Activated naive CD8-positive, alpha-beta T cell (primary cell): Measurements from ENCODE around the gene PGM5.

ENCODE experiments used
- H3K27ac Mint-ChIP-seq: one replicate; pipeline ENCODE4 v1.8.0; 2021; ENCODE audit warnings: mixed read lengths
- H3K27me3 Mint-ChIP-seq: one replicate; pipeline ENCODE4 v1.8.0; 2021; ENCODE audit warnings: mixed read lengths
- H3K36me3 Mint-ChIP-seq: one replicate; pipeline ENCODE4 v1.8.0; 2021; ENCODE audit warnings: mixed read lengths
- H3K4me1 Mint-ChIP-seq: one replicate; pipeline ENCODE4 v1.8.0; 2021; ENCODE audit warnings: low read depth, mixed read lengths
- H3K4me3 Mint-ChIP-seq: one replicate; pipeline ENCODE4 v1.8.0; 2021; ENCODE audit warnings: mild to moderate bottlenecking, mixed read lengths
- H3K9me3 Mint-ChIP-seq: one replicate; pipeline ENCODE4 v1.8.0; 2021; ENCODE audit warnings: low read depth, mixed read lengths

PGM5 gene

GRCh38 chr9:68513385-68513784, 157.0 kb downstream of the PGM5 start:
- H3K9me3 Mint-ChIP-seq = peaks cover 3% of the 10 kb centered on the region
- no peak overlapping the region for H3K27ac Mint-ChIP-seq
- H3K27me3 Mint-ChIP-seq = peaks cover 5% of the 10 kb centered on the region
- H3K36me3 Mint-ChIP-seq = no peaks in the 10 kb centered on the region
- H3K4me1 Mint-ChIP-seq = no peaks in the 10 kb centered on the region
- H3K4me3 Mint-ChIP-seq = no peak overlapping the region

GRCh38 chr9:68513981-68514380, 157.6 kb downstream of the PGM5 start:
- Mint-ChIP-seq H3K4me3 (no peak overlapping the region), H3K36me3 (no peaks in the 10 kb centered on the region), H3K4me1 (no peaks in the 10 kb centered on the region), H3K9me3 (peaks cover 6% of the 10 kb centered on the region), H3K27ac (no peak overlapping the region), H3K27me3 (peaks cover 9% of the 10 kb centered on the region)

GRCh38 chr9:68515326-68516017, 159.1 kb downstream of the PGM5 start:
- H3K36me3 Mint-ChIP-seq = no peaks in the 10 kb centered on the region
- no peaks in the 10 kb centered on the region for H3K4me1 Mint-ChIP-seq
- H3K27me3 Mint-ChIP-seq = peaks cover 7% of the 10 kb centered on the region
- H3K9me3 Mint-ChIP-seq = peaks cover 6% of the 10 kb centered on the region
- H3K4me3 Mint-ChIP-seq = no peak overlapping the region
- H3K27ac Mint-ChIP-seq = no peak overlapping the region

GRCh38 chr9:68522131-68522530, 165.7 kb downstream of the PGM5 start:
- Mint-ChIP-seq H3K27ac (no peak overlapping the region), H3K27me3 (peaks cover 10% of the 10 kb centered on the region), H3K4me3 (no peak overlapping the region), H3K4me1 (no peaks in the 10 kb centered on the region), H3K36me3 (no peaks in the 10 kb centered on the region), H3K9me3 (peaks cover 6% of the 10 kb centered on the region)

GRCh38 chr9:68522954-68523353, 166.5 kb downstream of the PGM5 start:
- Mint-ChIP-seq H3K4me3 (no peak overlapping the region), H3K9me3 (peaks cover 6% of the 10 kb centered on the region), H3K36me3 (no peaks in the 10 kb centered on the region), H3K4me1 (no peaks in the 10 kb centered on the region), H3K27me3 (peaks cover 10% of the 10 kb centered on the region), H3K27ac (no peak overlapping the region)

- Mint-ChIP-seq H3K27me3 (peaks cover 6% of the 10 kb centered on the region), H3K27ac (no peak overlapping the region), H3K4me1 (no peaks in the 10 kb centered on the region), H3K9me3 (peaks cover 2% of the 10 kb centered on the region), H3K4me3 (no peak overlapping the region), H3K36me3 (no peaks in the 10 kb centered on the region)
These were observed 167.0 kb downstream of the PGM5 start for GRCh38 chr9:68523367-68523936.

- H3K4me3 Mint-ChIP-seq = no peak overlapping the region
- no peaks in the 10 kb centered on the region for H3K36me3 Mint-ChIP-seq
- no peaks in the 10 kb centered on the region for H3K4me1 Mint-ChIP-seq
- peaks cover 1% of the 10 kb centered on the region for H3K27me3 Mint-ChIP-seq
- no peaks in the 10 kb centered on the region for H3K9me3 Mint-ChIP-seq
- no peak overlapping the region for H3K27ac Mint-ChIP-seq
These were observed 174.2 kb downstream of the PGM5 start for GRCh38 chr9:68530618-68531017.

GRCh38 chr9:68532131-68532530, 175.7 kb downstream of the PGM5 start:
- no peaks in the 10 kb centered on the region for H3K4me1 Mint-ChIP-seq
- H3K36me3 Mint-ChIP-seq = no peaks in the 10 kb centered on the region
- no peak overlapping the region for H3K27ac Mint-ChIP-seq
- H3K27me3 Mint-ChIP-seq = peaks cover 1% of the 10 kb centered on the region
- H3K9me3 Mint-ChIP-seq = no peaks in the 10 kb centered on the region
- H3K4me3 Mint-ChIP-seq = no peak overlapping the region

GRCh38 chr9:68533678-68534077, 177.3 kb downstream of the PGM5 start:
- Mint-ChIP-seq H3K9me3 (no peaks in the 10 kb centered on the region), H3K27me3 (peaks cover 1% of the 10 kb centered on the region), H3K4me3 (no peak overlapping the region), H3K4me1 (no peaks in the 10 kb centered on the region), H3K36me3 (no peaks in the 10 kb centered on the region), H3K27ac (no peak overlapping the region)

- H3K36me3 Mint-ChIP-seq = no peaks in the 10 kb centered on the region
- no peaks in the 10 kb centered on the region for H3K4me1 Mint-ChIP-seq
- peaks cover 3% of the 10 kb centered on the region for H3K27me3 Mint-ChIP-seq
- H3K27ac Mint-ChIP-seq = no peak overlapping the region
- no peaks in the 10 kb centered on the region for H3K9me3 Mint-ChIP-seq
- no peak overlapping the region for H3K4me3 Mint-ChIP-seq
These were observed 180.6 kb downstream of the PGM5 start for GRCh38 chr9:68536876-68537615.

GRCh38 chr9:68537616-68537880, 181.1 kb downstream of the PGM5 start:
- Mint-ChIP-seq H3K9me3 (no peaks in the 10 kb centered on the region), H3K4me1 (no peaks in the 10 kb centered on the region), H3K4me3 (no peak overlapping the region), H3K27me3 (peaks cover 3% of the 10 kb centered on the region), H3K36me3 (no peaks in the 10 kb centered on the region), H3K27ac (no peak overlapping the region)

- peaks cover 4% of the 10 kb centered on the region for H3K27me3 Mint-ChIP-seq
- no peak overlapping the region for H3K27ac Mint-ChIP-seq
- no peaks in the 10 kb centered on the region for H3K36me3 Mint-ChIP-seq
- no peaks in the 10 kb centered on the region for H3K9me3 Mint-ChIP-seq
- no peaks in the 10 kb centered on the region for H3K4me1 Mint-ChIP-seq
- no peak overlapping the region for H3K4me3 Mint-ChIP-seq
These were observed 181.8 kb downstream of the PGM5 start for GRCh38 chr9:68538200-68538599.

- Mint-ChIP-seq H3K27me3 (peaks cover 6% of the 10 kb centered on the region), H3K27ac (no peak within 1 kb of the TSS), H3K9me3 (no peaks in the 10 kb centered on the region), H3K36me3 (no peaks in the 10 kb centered on the region), H3K4me3 (no peak within 1 kb of the TSS), H3K4me1 (no peaks in the 10 kb centered on the region)
These were observed 184.5 kb downstream of the PGM5 start, which contains the start of gene TMEM252 for GRCh38 chr9:68540712-68541535. TSS of gene TMEM252 (minus strand) at chr9:68540883. CDS start at chr9:68540814, 69 bp downstream.

- no peak overlapping the region for H3K27ac Mint-ChIP-seq
- no peaks in the 10 kb centered on the region for H3K9me3 Mint-ChIP-seq
- no peak overlapping the region for H3K4me3 Mint-ChIP-seq
- H3K27me3 Mint-ChIP-seq = peaks cover 7% of the 10 kb centered on the region
- H3K4me1 Mint-ChIP-seq = no peaks in the 10 kb centered on the region
- no peaks in the 10 kb centered on the region for H3K36me3 Mint-ChIP-seq
These were observed 185.2 kb downstream of the PGM5 start for GRCh38 chr9:68541568-68541967.
